Keratinocyte (primary cell): ENCODE data around the gene SEC22A. TPM values are rescaled to one million over a fixed set of nuclear protein-coding genes. Genes with fewer than 3 reads are reported as not detected.

Experiments used
- DNase-seq: peaks from one replicate; pipeline ENCODE4 v3.0.0-alpha.2; 2011; ENCODE audit warnings: low read depth, missing footprints, low spot score
- FAIRE-seq: peaks from 2 replicates; lab custom pipeline; 2011; peaks lifted over from hg19 to GRCh38; lab: Jason Lieb, UNC
- H2AFZ ChIP-seq: 2 replicates; pipeline ENCODE4 v1.6.0; 2012; ENCODE audit warnings: low read length, control low read depth, inconsistent platforms; ENCODE audit not compliant: control insufficient read depth
- H3K27ac ChIP-seq: 2 replicates; pipeline ENCODE4 v1.5.1; 2011; ENCODE audit warnings: low read length; ENCODE audit not compliant: control insufficient read depth, insufficient read depth
- H3K27me3 ChIP-seq: 3 replicates; pipeline ENCODE4 v1.6.0; 2011; ENCODE audit warnings: low read length; ENCODE audit not compliant: control insufficient read depth, insufficient read depth; ENCODE audit errors: extremely low read depth
- H3K36me3 ChIP-seq, 2 experiments: 2 replicates in 1 of 2; 3 replicates in 1 of 2; pipeline ENCODE4 v1.5.1; 2011; ENCODE audit warnings: low read length in 2 of 2, mild to moderate bottlenecking in 1 of 2; ENCODE audit not compliant: control insufficient read depth in 2 of 2, insufficient read depth in 2 of 2; ENCODE audit errors: extremely low read depth in 1 of 2
- H3K4me1 ChIP-seq: 3 replicates; pipeline ENCODE4 v1.5.1; 2011; ENCODE audit warnings: low read length; ENCODE audit not compliant: control insufficient read depth, insufficient read depth; ENCODE audit errors: extremely low read depth
- H3K4me2 ChIP-seq: 3 replicates; pipeline ENCODE4 v1.6.0; 2011; ENCODE audit warnings: low read depth, low read length; ENCODE audit not compliant: control insufficient read depth, insufficient read depth; ENCODE audit errors: extremely low read depth
- H3K4me3 ChIP-seq, 3 experiments: fragments of 200-600 bp in 1 of 3; sonication (generic) in 1 of 3; 2 replicates in 2 of 3; 3 replicates in 1 of 3; pipeline ENCODE4 v1.5.1; 2011 to 2016; ENCODE audit warnings: low read length in 3 of 3, mild to moderate bottlenecking in 3 of 3, control low read depth in 2 of 3, inconsistent platforms in 1 of 3, low read depth in 1 of 3, mixed read lengths in 1 of 3, mixed run types in 1 of 3, moderate library complexity in 1 of 3; ENCODE audit not compliant: control insufficient read depth in 2 of 3, insufficient read depth in 2 of 3; ENCODE audit errors: extremely low read depth in 1 of 3
- H3K79me2 ChIP-seq: 2 replicates; pipeline ENCODE4 v1.6.0; 2012; ENCODE audit warnings: low read length; ENCODE audit not compliant: control insufficient read depth, insufficient read depth
- H3K9ac ChIP-seq: 3 replicates; pipeline ENCODE4 v1.6.0; 2011; ENCODE audit warnings: low read length; ENCODE audit not compliant: control insufficient read depth, insufficient read depth; ENCODE audit errors: extremely low read depth
- H3K9me1 ChIP-seq: 3 replicates; pipeline ENCODE4 v1.6.0; 2011; ENCODE audit warnings: low read length; ENCODE audit not compliant: control insufficient read depth, insufficient read depth; ENCODE audit errors: extremely low read depth
- H3K9me3 ChIP-seq: 2 replicates; pipeline ENCODE4 v1.5.1; 2012; ENCODE audit warnings: low read depth, low read length; ENCODE audit not compliant: control insufficient read depth
- H4K20me1 ChIP-seq: 3 replicates; pipeline ENCODE4 v1.6.0; 2011; ENCODE audit warnings: low read length; ENCODE audit not compliant: control insufficient read depth, insufficient read depth; ENCODE audit errors: extremely low read depth
- EZH2 ChIP-seq: IDR thresholded peaks from one replicate; pipeline ENCODE4 v1.6.1; 2012; ENCODE audit warnings: inconsistent platforms, mild to moderate bottlenecking, low read length, moderate library complexity
- dilution Hi-C: fragments of 300-500 bp; cut with MboI; formaldehyde crosslinking; loops from one replicate; pipeline ENCODE4 v1.7.0; 2020; ENCODE audit warnings: low sequenced_read_pairs; ENCODE audit not compliant: extremely low pct_ligation_motif_present
- polyA plus RNA-seq, 5 experiments: library from polyadenylated mRNA; depleted of rRNA in 3 of 5; stranded (reverse) in 3 of 5; stranded (forward) in 1 of 5; unstranded in 1 of 5; fragments of >200 nt; gene quantifications; 1 replicate in 1 of 5; 2 replicates in 3 of 5; 3 replicates in 1 of 5; pipeline versions ENCODE4 v1.2.1 to v1.2.3, GENCODE V29; 2011 to 2012; ENCODE audit warnings: missing spikeins in 2 of 5, low read depth in 1 of 5, low replicate concordance in 1 of 5
- TF ChIP-seq, protein P1 (sequence below), 3 experiments: IDR thresholded peaks in 1 of 3; conservative IDR thresholded peaks in 1 of 3; optimal IDR thresholded peaks in 1 of 3; 2 replicates in 2 of 3; 3 replicates in 1 of 3; pipeline versions ENCODE3 to v1.5.1; 2011; ENCODE audit warnings: low read length in 3 of 3, mild to moderate bottlenecking in 3 of 3, moderate library complexity in 2 of 3, control low read depth in 1 of 3, inconsistent platforms in 1 of 3; ENCODE audit not compliant: insufficient read depth in 2 of 3; ENCODE audit errors: extremely low read depth in 1 of 3

SEC22A gene
- polyA plus RNA-seq, 1 donor (not counting 4 experiments of a cell fraction or from before 2014, with no cell fraction given), result 32.9 TPM

DNA sequence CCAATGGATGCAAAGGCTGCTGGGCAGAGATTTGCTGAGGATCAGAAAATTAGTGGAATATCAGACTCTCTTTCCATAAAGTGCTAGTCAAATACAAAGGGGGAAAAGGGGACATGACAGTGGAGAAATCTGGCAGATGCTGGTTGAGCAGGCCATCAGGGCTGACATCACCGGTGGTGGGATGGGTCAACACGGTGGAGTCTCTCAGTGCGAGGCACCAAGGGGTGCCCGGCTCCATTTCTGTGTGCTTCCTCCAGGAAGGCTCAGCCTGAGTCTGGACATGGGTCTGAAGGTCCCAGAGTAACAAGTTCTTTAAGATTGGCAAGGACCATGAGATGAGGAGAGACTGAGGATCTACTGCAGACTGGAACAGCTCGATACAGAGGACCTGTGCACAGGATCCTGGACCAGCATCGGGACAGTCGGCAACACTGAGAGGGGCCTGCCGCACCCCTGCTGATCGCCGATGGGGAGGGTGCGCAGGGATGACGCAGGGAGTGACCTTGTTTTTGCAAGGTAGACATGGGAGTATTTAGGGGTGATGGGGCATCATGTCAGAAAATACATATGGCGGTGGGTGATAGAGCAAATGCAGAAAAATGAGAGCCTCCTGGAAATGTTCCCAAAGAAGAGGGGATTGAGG lies 92.7 kb downstream of the SEC22A start:
- H3K27me3 ChIP-seq, result peaks cover 13% of the 10 kb centered on the region
- FAIRE-seq (no peak), DNase-seq (no peak)
- H3K27ac ChIP-seq, result no peak overlapping the region
- dilution Hi-C loops, result no loop called here
- H3K9me1 ChIP-seq, result no peaks in the 10 kb centered on the region
- no peak overlapping the region for H3K4me3 ChIP-seq
- H3K79me2 ChIP-seq, result no peaks in the 10 kb centered on the region
- no peaks in the 10 kb centered on the region for H3K4me1 ChIP-seq
- no peak overlapping the region for H3K9ac ChIP-seq
- no peaks in the 10 kb centered on the region for H3K9me3 ChIP-seq
- no peak overlapping the region for H2AFZ ChIP-seq
- H4K20me1 ChIP-seq, result peaks cover 2% of the 10 kb centered on the region
- H3K36me3 ChIP-seq, result no peaks in the 10 kb centered on the region
- no peak overlapping the region for H3K4me2 ChIP-seq
- TF ChIP-seq EZH2, result no peak

DNA sequence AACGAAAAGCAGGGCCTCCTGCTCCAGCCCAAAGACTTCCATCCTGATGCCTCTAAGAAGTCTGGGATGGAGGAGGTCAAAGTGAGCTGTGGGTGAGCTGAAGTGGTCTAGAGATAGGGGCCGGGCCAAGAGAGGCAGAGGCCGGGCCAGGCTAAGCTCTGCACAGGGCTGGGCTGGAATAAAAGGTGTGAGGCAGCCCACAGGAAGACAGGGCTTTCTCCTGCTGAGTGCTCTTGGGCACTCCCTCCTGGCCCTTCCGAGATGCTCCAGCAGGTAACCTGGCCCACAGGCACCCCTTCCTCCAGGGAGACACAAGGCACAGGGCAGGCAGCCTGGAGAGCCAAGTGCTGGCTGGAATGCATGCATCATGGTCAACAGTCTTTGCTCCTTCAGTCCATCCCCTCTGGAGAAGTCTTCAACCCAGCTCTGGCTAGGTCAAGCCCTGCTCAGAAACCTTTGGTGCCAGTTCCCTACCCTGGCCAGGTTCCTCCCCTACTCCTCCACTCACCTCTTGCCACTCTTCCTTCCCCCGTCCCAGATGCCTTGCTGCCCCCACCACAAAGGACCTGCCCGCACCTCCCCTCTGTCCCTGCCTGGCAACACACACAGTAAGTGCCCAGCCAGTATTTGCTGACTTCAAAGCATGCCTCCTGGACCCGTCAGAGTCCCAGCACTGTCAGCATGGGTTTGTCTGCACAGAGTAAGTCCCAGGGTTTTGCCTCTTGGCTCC lies 93.6 kb downstream of the SEC22A start:
- Histone ChIP-seq H3K4me3 (no peak overlapping the region), H3K4me1 (no peaks in the 10 kb centered on the region), H3K4me2 (no peak overlapping the region), H3K9me3 (no peaks in the 10 kb centered on the region), H3K27ac (no peak overlapping the region), H3K9ac (no peak overlapping the region), H2AFZ (no peak overlapping the region), H3K79me2 (no peaks in the 10 kb centered on the region), H3K9me1 (no peaks in the 10 kb centered on the region), H3K27me3 (peaks cover 12% of the 10 kb centered on the region), H4K20me1 (peaks cover 2% of the 10 kb centered on the region), H3K36me3 (no peaks in the 10 kb centered on the region)
- TF ChIP-seq, protein P1, sequence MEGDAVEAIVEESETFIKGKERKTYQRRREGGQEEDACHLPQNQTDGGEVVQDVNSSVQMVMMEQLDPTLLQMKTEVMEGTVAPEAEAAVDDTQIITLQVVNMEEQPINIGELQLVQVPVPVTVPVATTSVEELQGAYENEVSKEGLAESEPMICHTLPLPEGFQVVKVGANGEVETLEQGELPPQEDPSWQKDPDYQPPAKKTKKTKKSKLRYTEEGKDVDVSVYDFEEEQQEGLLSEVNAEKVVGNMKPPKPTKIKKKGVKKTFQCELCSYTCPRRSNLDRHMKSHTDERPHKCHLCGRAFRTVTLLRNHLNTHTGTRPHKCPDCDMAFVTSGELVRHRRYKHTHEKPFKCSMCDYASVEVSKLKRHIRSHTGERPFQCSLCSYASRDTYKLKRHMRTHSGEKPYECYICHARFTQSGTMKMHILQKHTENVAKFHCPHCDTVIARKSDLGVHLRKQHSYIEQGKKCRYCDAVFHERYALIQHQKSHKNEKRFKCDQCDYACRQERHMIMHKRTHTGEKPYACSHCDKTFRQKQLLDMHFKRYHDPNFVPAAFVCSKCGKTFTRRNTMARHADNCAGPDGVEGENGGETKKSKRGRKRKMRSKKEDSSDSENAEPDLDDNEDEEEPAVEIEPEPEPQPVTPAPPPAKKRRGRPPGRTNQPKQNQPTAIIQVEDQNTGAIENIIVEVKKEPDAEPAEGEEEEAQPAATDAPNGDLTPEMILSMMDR (optimal IDR thresholded peaks at IDR 0.05 in 1 of 3, IDR thresholded peaks at IDR 0.05 in 1 of 3, conservative IDR thresholded peaks at IDR 0.05 in 1 of 3; ENCODE audit: extremely low read depth in 1 of 3, insufficient read depth in 2 of 3, low read length in 3 of 3), result no peak
- TF ChIP-seq EZH2, result no peak
- DNase-seq, result no peak
- no peak for FAIRE-seq
- dilution Hi-C loops, result no loop called here
